Endodermal cell (in vitro differentiated cells): ENCODE measurements around the gene EFNA5. TPM values are rescaled to one million over a fixed set of nuclear protein-coding genes. Genes with fewer than 3 reads are reported as not detected.

ENCODE experiments used
- DNase-seq: peaks from one replicate; pipeline ENCODE4 v3.0.0-alpha.2; 2017
- H3K27ac ChIP-seq: 2 replicates; pipeline ENCODE4 v1.5.1; 2013; ENCODE audit warnings: mild to moderate bottlenecking, low read depth, low read length, moderate library complexity
- H3K27me3 ChIP-seq: 2 replicates; pipeline ENCODE4 v1.6.1; 2013; ENCODE audit warnings: mild to moderate bottlenecking, low read length, moderate library complexity; ENCODE audit not compliant: insufficient read depth, control insufficient read depth, poor library complexity, severe bottlenecking
- H3K36me3 ChIP-seq: 2 replicates; pipeline ENCODE4 v1.7.0; 2013; ENCODE audit warnings: mild to moderate bottlenecking, low read length, moderate library complexity; ENCODE audit not compliant: control insufficient read depth, insufficient read depth
- H3K4me1 ChIP-seq: one replicate; pipeline ENCODE4 v1.7.0; 2013; ENCODE audit warnings: low read length; ENCODE audit not compliant: control insufficient read depth, insufficient read depth
- H3K4me3 ChIP-seq: 2 replicates; pipeline ENCODE4 v1.5.1; 2013; ENCODE audit warnings: mild to moderate bottlenecking, low read length, moderate library complexity
- H3K9ac ChIP-seq: 2 replicates; pipeline ENCODE4 v1.6.1; 2013; ENCODE audit warnings: mild to moderate bottlenecking, low read length, moderate library complexity; ENCODE audit not compliant: poor library complexity, severe bottlenecking; ENCODE audit errors: extremely low read depth
- H3K9me3 ChIP-seq: 2 replicates; pipeline ENCODE4 v1.6.1; 2013; ENCODE audit warnings: mild to moderate bottlenecking, low read length, moderate library complexity; ENCODE audit not compliant: control insufficient read depth
- H3K27ac Mint-ChIP-seq: 2 replicates; pipeline ENCODE4 v1.8.0; 2020; ENCODE audit warnings: mixed read lengths
- H3K27me3 Mint-ChIP-seq: 2 replicates; pipeline ENCODE4 v1.8.0; 2021; ENCODE audit warnings: mild to moderate bottlenecking, mixed read lengths; ENCODE audit not compliant: insufficient read depth
- H3K36me3 Mint-ChIP-seq: 2 replicates; pipeline ENCODE4 v1.8.0; 2020; ENCODE audit warnings: low read depth, mixed read lengths
- H3K4me1 Mint-ChIP-seq: 2 replicates; pipeline ENCODE4 v1.8.0; 2020; ENCODE audit warnings: mixed read lengths
- H3K4me3 Mint-ChIP-seq: 2 replicates; pipeline ENCODE4 v1.8.0; 2020; ENCODE audit warnings: mild to moderate bottlenecking, moderate library complexity, mixed read lengths
- H3K9me3 Mint-ChIP-seq: 2 replicates; pipeline ENCODE4 v1.8.0; 2020; ENCODE audit warnings: mild to moderate bottlenecking, mixed read lengths
- CTCF ChIP-seq: fragments of 200-600 bp; sonication (generic); conservative IDR thresholded peaks from 2 replicates; pipeline ENCODE4 v1.5.0; 2021; ENCODE audit warnings: antibody characterized with exemption, mild to moderate bottlenecking
- WGBS, 2 experiments: methylation state at CpG; one replicate each; pipeline versions ENCODE4 v1.1.5 to v1.1.7; 2013; ENCODE audit warnings: missing lambda C conversion rate in 2 of 2, mixed read lengths in 1 of 2; ENCODE audit not compliant: insufficient coverage in 1 of 2, insufficient read length in 1 of 2; 5-methylcytosine and 5-hydroxymethylcytosine counted together
- total RNA-seq, 2 donors: library from RNA; stranded (reverse); fragmentation: NEBNext Ultra II Directional in 1 of 2; extraction: Animal tissue kit (Norgen Biotek cat#: 25700) in 1 of 2; gene quantifications; 2 replicates in 1 of 2; 3 replicates in 1 of 2; pipeline ENCODE4 v1.2.1, GENCODE V29; 2021

Gene EFNA5
- total RNA-seq, 2 donors from 2014 or later = 53.3 to 63.1 TPM

- Histone ChIP-seq H3K4me1 (peaks cover 19% of the 10 kb centered on the region), H3K9me3 (no peaks in the 10 kb centered on the region), H3K27ac (no peak overlapping the region), H3K27me3 (no peaks in the 10 kb centered on the region), H3K36me3 (no peaks in the 10 kb centered on the region), H3K4me3 (no peak overlapping the region), H3K9ac (no peak overlapping the region)
- 90 to 92% methylated on average over 1 to 4 of the region's 5 CpGs for WGBS, 2 experiments
- no peaks in the 10 kb centered on the region for H3K27me3 Mint-ChIP-seq
- H3K36me3 Mint-ChIP-seq = no peaks in the 10 kb centered on the region
- no peaks in the 10 kb centered on the region for H3K9me3 Mint-ChIP-seq
- no peak for DNase-seq
- peaks cover 56% of the 10 kb centered on the region for H3K4me1 Mint-ChIP-seq
- no peak for TF ChIP-seq CTCF
- no peak overlapping the region for H3K27ac Mint-ChIP-seq
- no peak overlapping the region for H3K4me3 Mint-ChIP-seq
Observed at GRCh38 chr5:107458322-107458721, 212.4 kb downstream of the EFNA5 start.

DNA sequence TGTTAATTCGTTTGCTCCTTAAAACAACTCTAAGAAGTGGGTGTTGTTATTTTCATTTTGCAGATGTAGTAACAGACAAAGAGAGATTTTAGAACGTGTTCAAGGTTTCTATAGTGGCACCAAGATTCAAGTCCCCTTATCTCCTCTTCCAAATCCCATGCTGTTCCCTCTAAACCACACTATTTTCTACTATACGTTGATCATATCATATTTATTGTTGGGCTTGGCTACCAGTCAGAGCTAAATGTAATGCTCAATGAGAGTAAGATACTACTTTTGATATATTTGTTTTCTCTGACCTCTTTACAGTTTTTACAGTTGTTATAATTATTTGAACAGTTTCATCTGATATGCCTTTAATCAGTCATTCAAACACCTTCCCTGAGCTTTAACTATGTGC, 212.9 kb downstream of the EFNA5 start:
- Mint-ChIP-seq H3K27ac (no peak overlapping the region), H3K4me3 (no peak overlapping the region), H3K27me3 (no peaks in the 10 kb centered on the region), H3K4me1 (peaks cover 56% of the 10 kb centered on the region), H3K9me3 (no peaks in the 10 kb centered on the region), H3K36me3 (no peaks in the 10 kb centered on the region)
- peaks cover 19% of the 10 kb centered on the region for H3K4me1 ChIP-seq
- no peaks in the 10 kb centered on the region for H3K27me3 ChIP-seq
- no peaks in the 10 kb centered on the region for H3K9me3 ChIP-seq
- H3K27ac ChIP-seq = no peak overlapping the region
- 85% methylated on average over 3 of the region's 3 CpGs; no CpG with 5 or more reads in 1 of the 2 experiments for WGBS, 2 experiments
- no peaks in the 10 kb centered on the region for H3K36me3 ChIP-seq
- no peak for DNase-seq
- H3K9ac ChIP-seq = no peak overlapping the region
- H3K4me3 ChIP-seq = no peak overlapping the region
- TF ChIP-seq CTCF = no peak

DNA sequence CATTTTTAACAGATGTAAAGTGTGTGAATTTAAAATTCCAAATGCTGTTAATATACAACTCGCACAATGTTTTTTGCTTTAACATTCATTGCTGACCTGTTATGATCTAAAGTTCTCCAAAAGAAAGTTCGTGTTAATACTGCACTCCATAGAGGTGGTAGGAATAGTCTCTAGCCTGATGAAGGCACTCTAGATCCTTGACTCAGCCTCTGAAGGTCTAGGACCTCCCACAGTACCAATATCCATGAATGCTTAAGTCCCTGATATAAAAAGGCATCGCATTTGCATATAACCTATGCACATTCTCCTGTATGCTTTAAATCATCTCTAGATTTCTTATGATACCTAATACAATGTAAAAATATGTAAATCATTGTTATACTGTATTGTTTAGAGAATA, 213.6 kb downstream of the EFNA5 start:
- 89 to 92% methylated on average over 2 to 3 of the region's 3 CpGs for WGBS, 2 experiments
- peaks cover 19% of the 10 kb centered on the region for H3K4me1 ChIP-seq
- H3K4me3 ChIP-seq = no peak overlapping the region
- no peak overlapping the region for H3K27ac ChIP-seq
- H3K9me3 Mint-ChIP-seq = no peaks in the 10 kb centered on the region
- no peaks in the 10 kb centered on the region for H3K27me3 Mint-ChIP-seq
- H3K9me3 ChIP-seq = peaks cover 2% of the 10 kb centered on the region
- H3K27me3 ChIP-seq = no peaks in the 10 kb centered on the region
- H3K4me1 Mint-ChIP-seq = peaks cover 56% of the 10 kb centered on the region
- no peak overlapping the region for H3K9ac ChIP-seq
- H3K27ac Mint-ChIP-seq = no peak overlapping the region
- no peaks in the 10 kb centered on the region for H3K36me3 Mint-ChIP-seq
- H3K4me3 Mint-ChIP-seq = no peak overlapping the region
- no peak for TF ChIP-seq CTCF
- H3K36me3 ChIP-seq = no peaks in the 10 kb centered on the region
- DNase-seq = no peak
